ENCODE data around the gene DXO. TPM values are rescaled to one million over a fixed set of nuclear protein-coding genes. Genes with fewer than 3 reads are reported as not detected.

DXO gene
- total RNA-seq, 1 experiment from 2014 or later, result 16.4 TPM

- no TSS peak for BruUV-seq (replicated peaks)
- H3K4me3 ChIP-seq (replicated peaks in 1 of 2; ENCODE audit: low read depth in 1 of 2, low read length in 2 of 2), result no peak overlapping the region
- H3K9me2 ChIP-seq (ENCODE audit: insufficient read depth), result no peaks in the 10 kb centered on the region
- H3K9ac ChIP-seq (ENCODE audit: low read length), result no peak overlapping the region
- no peak overlapping the region for H3K27ac ChIP-seq (ENCODE audit: low read depth, low read length)
- no peaks in the 10 kb centered on the region for H3K27me3 ChIP-seq (ENCODE audit: insufficient read depth, low read length)
- intact Hi-C loops (cut with micrococcal nuclease), result no loop called here
- POLR2A ChIA-PET, result interaction anchor here (0.9 kb wide), 1 partner anchor 8 kb away, joined by 3 read pairs; the partner anchor contains the start of gene DXO
- H3K9me3 ChIP-seq (ENCODE audit: control insufficient read depth in 1 of 2, insufficient read depth in 1 of 2, low read depth in 1 of 2, low read length in 2 of 2), result no peaks in the 10 kb centered on the region
- peaks cover 16% of the 10 kb centered on the region for H3K79me2 ChIP-seq (ENCODE audit: insufficient read depth, low read length)
- H4K20me1 ChIP-seq (ENCODE audit: insufficient read depth), result no peaks in the 10 kb centered on the region
- TF ChIP-seq CTCF (IDR thresholded peaks at IDR 0.05 in 2 of 3, conservative IDR thresholded peaks at IDR 0.05 in 1 of 3; ENCODE audit: borderline replicate concordance in 1 of 3, insufficient read depth in 1 of 3, low read depth in 2 of 3, low read length in 2 of 3) (no peak), REST (IDR thresholded peaks at IDR 0.05; ENCODE audit: low read depth) (no peak), RAD21 (IDR thresholded peaks at IDR 0.05; ENCODE audit: low read depth) (no peak), POLR2AphosphoS5 (IDR thresholded peaks at IDR 0.05; ENCODE audit: low read depth, low read length) (no peak), POLR2A (IDR thresholded peaks at IDR 0.05; ENCODE audit: borderline replicate concordance, extremely low read depth, insufficient read depth, insufficient read length) (no peak), EZH2phosphoT487 (IDR thresholded peaks at IDR 0.05; ENCODE audit: borderline replicate concordance) (no peak), MAX (IDR thresholded peaks at IDR 0.05) (no peak), SIN3A (IDR thresholded peaks at IDR 0.05; ENCODE audit: low read depth) (no peak), ZFX (IDR thresholded peaks at IDR 0.05) (no peak), ELF1 (IDR thresholded peaks at IDR 0.05; ENCODE audit: borderline replicate concordance, low read depth) (no peak), EZH2 (IDR thresholded peaks at IDR 0.05) (no peak), ZNF274 (IDR thresholded peaks at IDR 0.05; ENCODE audit: low read depth, low read length) (no peak), ZBTB33 (IDR thresholded peaks at IDR 0.05; ENCODE audit: extremely low read depth, insufficient replicate concordance, low read length) (no peak), CBX3 (IDR thresholded peaks at IDR 0.05; ENCODE audit: low read depth) (no peak), TCF7L2 (IDR thresholded peaks at IDR 0.05; ENCODE audit: borderline replicate concordance, extremely low read depth, insufficient read depth, insufficient read length) (no peak), SP1 (IDR thresholded peaks at IDR 0.05; ENCODE audit: low read depth) (no peak), YY1 (IDR thresholded peaks at IDR 0.05; ENCODE audit: extremely low read depth, insufficient replicate concordance, low read depth, low read length) (no peak), EGR1 (IDR thresholded peaks at IDR 0.05; ENCODE audit: low read depth) (no peak), SRF (IDR thresholded peaks at IDR 0.05; ENCODE audit: low read depth) (no peak)
- H3K4me2 ChIP-seq (ENCODE audit: low read length), result no peak overlapping the region
- RAD21 ChIA-PET (ENCODE audit: low non-redundant PET in 1 of 2, low total read pairs in 2 of 2, uncharacterized antibody in 2 of 2, unreplicated experiment in 2 of 2), result no interaction called here
- no peak for DNase-seq (ENCODE audit: low read depth, low spot score)
- no peak for ATAC-seq
- CTCF ChIA-PET, result no interaction called here
- H3K4me1 ChIP-seq (ENCODE audit: control insufficient read depth in 1 of 2, insufficient read depth in 2 of 2, low read length in 2 of 2), result peaks cover 6 to 8% of the 10 kb centered on the region in 2 experiments; a peak in 3 of 4 replicates
- no peak overlapping the region for H2AFZ ChIP-seq (ENCODE audit: low read depth, low read length, poor library complexity, severe bottlenecking)
- peaks cover 48 to 49% of the 10 kb centered on the region in 2 experiments; a peak in 3 of 4 replicates for H3K36me3 ChIP-seq (ENCODE audit: control insufficient read depth in 1 of 2, insufficient read depth in 2 of 2, low read length in 2 of 2)
Observed at GRCh38 chr6:31963921-31964320, 8.0 kb downstream of the DXO start.
